Effector memory CD4-positive, alpha-beta T cell (primary cell): ENCODE results near the gene KLHL34.

Experiments used
- DNase-seq, 3 donors: peaks; one replicate each; pipeline ENCODE4 v3.0.0-alpha.2; 2020
- H3K27ac ChIP-seq: 2 replicates; pipeline ENCODE4 v1.7.0; 2013; ENCODE audit warnings: mild to moderate bottlenecking, low read length, moderate library complexity; ENCODE audit not compliant: insufficient read depth, poor library complexity, severe bottlenecking
- H3K27me3 ChIP-seq: replicated peaks from 2 replicates; pipeline ENCODE4 v1.7.0; 2013; ENCODE audit warnings: mild to moderate bottlenecking, low read length; ENCODE audit not compliant: insufficient read depth, control insufficient read depth, poor library complexity, severe bottlenecking
- H3K36me3 ChIP-seq: 2 replicates; pipeline ENCODE4 v1.7.0; 2013; ENCODE audit warnings: mild to moderate bottlenecking, low read length, moderate library complexity; ENCODE audit not compliant: control insufficient read depth, insufficient read depth
- H3K4me1 ChIP-seq: 2 replicates; pipeline ENCODE4 v1.7.0; 2013; ENCODE audit warnings: low read length, mild to moderate bottlenecking; ENCODE audit not compliant: control insufficient read depth, insufficient read depth, poor library complexity, severe bottlenecking
- H3K4me3 ChIP-seq: 2 replicates; pipeline ENCODE4 v1.7.0; 2013; ENCODE audit warnings: low read length, low read depth, mild to moderate bottlenecking; ENCODE audit not compliant: insufficient read depth, poor library complexity, severe bottlenecking
- H3K9me3 ChIP-seq: 2 replicates; pipeline ENCODE4 v1.7.0; 2013; ENCODE audit warnings: mild to moderate bottlenecking, low read length, moderate library complexity; ENCODE audit not compliant: control insufficient read depth

KLHL34 gene

GRCh38 chrX:21656587-21657317 lies 1.4 kb downstream of the KLHL34 start:
- Histone ChIP-seq H3K27ac (no peak overlapping the region), H3K9me3 (no peaks in the 10 kb centered on the region), H3K27me3 (no peaks in the 10 kb centered on the region), H3K4me3 (no peak overlapping the region), H3K4me1 (no peaks in the 10 kb centered on the region), H3K36me3 (no peaks in the 10 kb centered on the region)
- no peak for DNase-seq

GRCh38 chrX:21655901-21656586 lies 2.1 kb downstream of the KLHL34 start:
- H3K4me1 ChIP-seq: no peaks in the 10 kb centered on the region
- no peaks in the 10 kb centered on the region for H3K36me3 ChIP-seq
- DNase-seq: no peak
- no peaks in the 10 kb centered on the region for H3K27me3 ChIP-seq
- H3K27ac ChIP-seq: no peak overlapping the region
- H3K4me3 ChIP-seq: no peak overlapping the region
- H3K9me3 ChIP-seq: no peaks in the 10 kb centered on the region

GRCh38 chrX:21645886-21646285 lies 12.2 kb downstream of the KLHL34 start:
- no peak for DNase-seq
- H3K4me1 ChIP-seq: no peaks in the 10 kb centered on the region
- no peak overlapping the region for H3K27ac ChIP-seq
- no peaks in the 10 kb centered on the region for H3K27me3 ChIP-seq
- no peaks in the 10 kb centered on the region for H3K9me3 ChIP-seq
- no peak overlapping the region for H3K4me3 ChIP-seq
- no peaks in the 10 kb centered on the region for H3K36me3 ChIP-seq

- no peak for DNase-seq
- H3K9me3 ChIP-seq: no peaks in the 10 kb centered on the region
- no peaks in the 10 kb centered on the region for H3K27me3 ChIP-seq
Observed at GRCh38 chrX:21645431-21645830, 12.7 kb downstream of the KLHL34 start.

GRCh38 chrX:21639775-21640174 lies 18.4 kb downstream of the KLHL34 start:
- no peaks in the 10 kb centered on the region for H3K4me1 ChIP-seq
- no peaks in the 10 kb centered on the region for H3K27me3 ChIP-seq
- H3K27ac ChIP-seq: no peak overlapping the region
- H3K4me3 ChIP-seq: no peak overlapping the region
- no peak for DNase-seq
- H3K36me3 ChIP-seq: no peaks in the 10 kb centered on the region
- H3K9me3 ChIP-seq: no peaks in the 10 kb centered on the region

More at GRCh38 chrX:21645431-21645830, 12.7 kb downstream of the KLHL34 start:
- no peaks in the 10 kb centered on the region for H3K36me3 ChIP-seq
- no peak overlapping the region for H3K4me3 ChIP-seq
- H3K4me1 ChIP-seq: no peaks in the 10 kb centered on the region
- no peak overlapping the region for H3K27ac ChIP-seq

GRCh38 chrX:21638311-21638710 lies 19.8 kb downstream of the KLHL34 start:
- no peak for DNase-seq
- H3K27ac ChIP-seq: no peak overlapping the region
- no peaks in the 10 kb centered on the region for H3K27me3 ChIP-seq
- no peaks in the 10 kb centered on the region for H3K9me3 ChIP-seq
- H3K4me3 ChIP-seq: no peak overlapping the region
- no peaks in the 10 kb centered on the region for H3K36me3 ChIP-seq
- H3K4me1 ChIP-seq: no peaks in the 10 kb centered on the region

GRCh38 chrX:21632027-21632426 lies 26.1 kb downstream of the KLHL34 start:
- H3K27ac ChIP-seq: no peak overlapping the region
- H3K4me1 ChIP-seq: no peaks in the 10 kb centered on the region
- H3K27me3 ChIP-seq: no peaks in the 10 kb centered on the region
- no peaks in the 10 kb centered on the region for H3K9me3 ChIP-seq
- no peak for DNase-seq
- H3K4me3 ChIP-seq: no peak overlapping the region
- no peaks in the 10 kb centered on the region for H3K36me3 ChIP-seq

- no peak for DNase-seq
- H3K36me3 ChIP-seq: no peaks in the 10 kb centered on the region
- H3K4me3 ChIP-seq: no peak overlapping the region
- no peaks in the 10 kb centered on the region for H3K9me3 ChIP-seq
- no peaks in the 10 kb centered on the region for H3K27me3 ChIP-seq
- no peak overlapping the region for H3K27ac ChIP-seq
- H3K4me1 ChIP-seq: no peaks in the 10 kb centered on the region
Observed at GRCh38 chrX:21623778-21624501, 34.2 kb downstream of the KLHL34 start.

GRCh38 chrX:21620234-21620633 lies 37.9 kb downstream of the KLHL34 start:
- no peaks in the 10 kb centered on the region for H3K27me3 ChIP-seq
- H3K4me3 ChIP-seq: no peak overlapping the region
- no peaks in the 10 kb centered on the region for H3K4me1 ChIP-seq
- no peak overlapping the region for H3K27ac ChIP-seq
- no peak for DNase-seq
- no peaks in the 10 kb centered on the region for H3K36me3 ChIP-seq
- no peaks in the 10 kb centered on the region for H3K9me3 ChIP-seq

GRCh38 chrX:21616386-21616785 lies 41.7 kb downstream of the KLHL34 start:
- H3K36me3 ChIP-seq: no peaks in the 10 kb centered on the region
- H3K27ac ChIP-seq: no peak overlapping the region
- no peaks in the 10 kb centered on the region for H3K27me3 ChIP-seq
- no peak for DNase-seq
- H3K4me1 ChIP-seq: no peaks in the 10 kb centered on the region
- no peaks in the 10 kb centered on the region for H3K9me3 ChIP-seq
- no peak overlapping the region for H3K4me3 ChIP-seq
